ENCODE data around the gene LRRC8C.

DNA sequence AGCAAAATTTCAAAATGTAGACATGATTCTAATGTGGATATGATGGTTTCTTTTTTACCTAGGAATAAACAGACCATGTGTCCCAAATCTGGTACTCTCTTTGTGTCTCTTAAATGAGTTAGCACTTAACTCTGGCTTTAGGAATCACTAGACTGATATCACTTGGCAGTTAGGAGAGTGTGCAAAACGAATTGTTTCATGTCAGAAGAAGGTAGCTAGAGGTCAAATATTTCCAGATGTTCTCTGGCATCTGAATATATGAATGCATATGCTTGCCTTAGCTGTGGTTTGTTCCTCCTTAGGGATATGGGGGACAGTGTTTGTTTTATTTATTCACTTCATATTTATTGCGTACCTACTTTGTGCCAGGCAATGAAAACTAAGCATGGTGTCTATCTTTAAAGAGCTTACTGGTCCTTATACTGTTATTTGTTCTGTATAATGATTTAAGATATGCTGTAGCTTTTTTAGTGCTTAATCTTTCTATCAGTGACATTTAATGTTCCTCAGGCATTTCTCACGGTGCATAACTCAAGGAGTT lies 65.2 kb downstream of the LRRC8C start:
- TF ChIP-seq, protein P1, sequence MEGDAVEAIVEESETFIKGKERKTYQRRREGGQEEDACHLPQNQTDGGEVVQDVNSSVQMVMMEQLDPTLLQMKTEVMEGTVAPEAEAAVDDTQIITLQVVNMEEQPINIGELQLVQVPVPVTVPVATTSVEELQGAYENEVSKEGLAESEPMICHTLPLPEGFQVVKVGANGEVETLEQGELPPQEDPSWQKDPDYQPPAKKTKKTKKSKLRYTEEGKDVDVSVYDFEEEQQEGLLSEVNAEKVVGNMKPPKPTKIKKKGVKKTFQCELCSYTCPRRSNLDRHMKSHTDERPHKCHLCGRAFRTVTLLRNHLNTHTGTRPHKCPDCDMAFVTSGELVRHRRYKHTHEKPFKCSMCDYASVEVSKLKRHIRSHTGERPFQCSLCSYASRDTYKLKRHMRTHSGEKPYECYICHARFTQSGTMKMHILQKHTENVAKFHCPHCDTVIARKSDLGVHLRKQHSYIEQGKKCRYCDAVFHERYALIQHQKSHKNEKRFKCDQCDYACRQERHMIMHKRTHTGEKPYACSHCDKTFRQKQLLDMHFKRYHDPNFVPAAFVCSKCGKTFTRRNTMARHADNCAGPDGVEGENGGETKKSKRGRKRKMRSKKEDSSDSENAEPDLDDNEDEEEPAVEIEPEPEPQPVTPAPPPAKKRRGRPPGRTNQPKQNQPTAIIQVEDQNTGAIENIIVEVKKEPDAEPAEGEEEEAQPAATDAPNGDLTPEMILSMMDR (IDR thresholded peaks at IDR 0.05; ENCODE audit: insufficient read depth, low read depth, low read length) = no peak
- TF ChIP-seq EZH2 (IDR thresholded peaks at IDR 0.05; ENCODE audit: insufficient read depth, low read length) = no peak

Data from astrocyte (in vitro differentiated cells and primary cell).